H9 (cell line): ENCODE data around the gene METTL18. TPM values are rescaled to one million over a fixed set of nuclear protein-coding genes. Genes with fewer than 3 reads are reported as not detected.
"Not testable (repeated sequence)": the region's sequence is repeated elsewhere in the genome, so short reads cannot be mapped to it uniquely, and the experiment has no call there.

Experiments used
- DNase-seq: peaks from one replicate; pipeline ENCODE4 v3.0.0-alpha.2; 2017
- H2AFZ ChIP-seq: one replicate; pipeline ENCODE4 v1.6.1; 2013; ENCODE audit warnings: mild to moderate bottlenecking, low read length, control low read depth, moderate library complexity
- H2AK5ac ChIP-seq: 2 replicates; pipeline ENCODE4 v1.6.1; 2013; ENCODE audit warnings: low read length, control low read depth, mixed read lengths; ENCODE audit not compliant: insufficient read length
- H2BK120ac ChIP-seq: one replicate; pipeline ENCODE4 v1.6.1; 2013; ENCODE audit warnings: low read depth, mild to moderate bottlenecking, low read length, control low read depth, inconsistent platforms; ENCODE audit not compliant: poor library complexity, severe bottlenecking
- H2BK12ac ChIP-seq: 2 replicates; pipeline ENCODE4 v1.6.1; 2013; ENCODE audit warnings: low read length, control low read depth, mixed read lengths, low read depth; ENCODE audit not compliant: insufficient read length
- H2BK15ac ChIP-seq: 2 replicates; pipeline ENCODE4 v1.6.1; 2013; ENCODE audit warnings: low read depth, low read length, control low read depth
- H2BK20ac ChIP-seq: one replicate; pipeline ENCODE4 v1.6.1; 2013; ENCODE audit warnings: low read depth, mild to moderate bottlenecking, low read length, control low read depth, inconsistent platforms; ENCODE audit not compliant: poor library complexity, severe bottlenecking
- H2BK5ac ChIP-seq: 2 replicates; pipeline ENCODE4 v1.6.1; 2013; ENCODE audit warnings: low read length, control low read depth, mixed read lengths; ENCODE audit not compliant: insufficient read length
- H3K14ac ChIP-seq: 2 replicates; pipeline ENCODE4 v1.6.1; 2013; ENCODE audit warnings: low read length, control low read depth; ENCODE audit not compliant: insufficient read depth
- H3K18ac ChIP-seq: 2 replicates; pipeline ENCODE4 v1.6.1; 2013; ENCODE audit warnings: low read depth, mild to moderate bottlenecking, mixed read lengths, low read length, control low read depth; ENCODE audit not compliant: insufficient read length
- H3K23ac ChIP-seq: 2 replicates; pipeline ENCODE4 v1.6.1; 2013; ENCODE audit warnings: low read length, control low read depth, mixed read lengths, low read depth; ENCODE audit not compliant: insufficient read length
- H3K23me2 ChIP-seq: 2 replicates; pipeline ENCODE4 v1.6.1; 2013; ENCODE audit warnings: low read depth, mild to moderate bottlenecking, mixed read lengths, low read length, control low read depth; ENCODE audit not compliant: insufficient read length, poor library complexity, severe bottlenecking
- H3K27ac ChIP-seq: 2 replicates; pipeline ENCODE4 v1.5.1; 2013; ENCODE audit warnings: low read length, control low read depth, mixed read lengths, low read depth; ENCODE audit not compliant: insufficient read length
- H3K27me3 ChIP-seq: 2 replicates; pipeline ENCODE4 v1.6.1; 2013; ENCODE audit warnings: low read length, control low read depth, inconsistent platforms; ENCODE audit not compliant: insufficient read depth
- H3K4ac ChIP-seq: 2 replicates; pipeline ENCODE4 v1.6.1; 2013; ENCODE audit warnings: low read depth, mild to moderate bottlenecking, control low read depth, inconsistent platforms, low read length, moderate library complexity
- H3K4me1 ChIP-seq: 2 replicates; pipeline ENCODE4 v1.6.1; 2013; ENCODE audit warnings: low read length, control low read depth, inconsistent platforms; ENCODE audit not compliant: insufficient read depth
- H3K4me2 ChIP-seq: 2 replicates; pipeline ENCODE4 v1.6.1; 2013; ENCODE audit warnings: low read length, control low read depth, mixed read lengths; ENCODE audit not compliant: insufficient read length, insufficient read depth
- H3K56ac ChIP-seq: 2 replicates; pipeline ENCODE4 v1.6.1; 2013; ENCODE audit warnings: low read depth, mild to moderate bottlenecking, mixed read lengths, low read length, control low read depth; ENCODE audit not compliant: insufficient read length
- H3K79me1 ChIP-seq: 2 replicates; pipeline ENCODE4 v1.6.1; 2013; ENCODE audit warnings: low read depth, mild to moderate bottlenecking, moderate library complexity, low read length, control low read depth, inconsistent platforms; ENCODE audit not compliant: insufficient read depth, poor library complexity, severe bottlenecking
- H3K79me2 ChIP-seq: 2 replicates; pipeline ENCODE4 v1.6.1; 2013; ENCODE audit warnings: low read length, control low read depth, inconsistent platforms; ENCODE audit not compliant: insufficient read depth
- H3K9ac ChIP-seq: 2 replicates; pipeline ENCODE4 v1.6.1; 2013; ENCODE audit warnings: low read length, control low read depth, mixed read lengths; ENCODE audit not compliant: insufficient read length; ENCODE audit errors: extremely low read depth
- H3K9me3 ChIP-seq: one replicate; pipeline ENCODE4 v1.6.1; 2013; ENCODE audit warnings: low read depth, low read length, inconsistent platforms; ENCODE audit not compliant: control insufficient read depth
- H3T11ph ChIP-seq: one replicate; pipeline ENCODE4 v1.6.1; 2013; ENCODE audit warnings: mild to moderate bottlenecking, low read length, control low read depth, inconsistent platforms
- H4K20me1 ChIP-seq: one replicate; pipeline ENCODE4 v1.6.1; 2013; ENCODE audit not compliant: control insufficient read depth, insufficient read length, insufficient read depth
- H4K5ac ChIP-seq: 2 replicates; pipeline ENCODE4 v1.6.1; 2013; ENCODE audit warnings: low read depth, mild to moderate bottlenecking, mixed read lengths, low read length, control low read depth; ENCODE audit not compliant: insufficient read length
- H4K8ac ChIP-seq: replicated peaks from 2 replicates; pipeline ENCODE4 v1.6.1; 2013; ENCODE audit warnings: low read length, control low read depth, mixed read lengths, low read depth; ENCODE audit not compliant: insufficient read length
- H4K91ac ChIP-seq: 2 replicates; pipeline ENCODE4 v1.6.1; 2013; ENCODE audit warnings: low read depth, mild to moderate bottlenecking, moderate library complexity, mixed read lengths, low read length, control low read depth; ENCODE audit not compliant: insufficient read length
- H3K27ac Mint-ChIP-seq, 3 experiments: 2 replicates in 2 of 3; 3 replicates in 1 of 3; pipeline ENCODE4 v1.8.0; 2020 to 2021; ENCODE audit warnings: mixed read lengths in 3 of 3, mild to moderate bottlenecking in 1 of 3, moderate library complexity in 1 of 3
- H3K27me3 Mint-ChIP-seq: 2 replicates; pipeline ENCODE4 v1.8.0; 2021; ENCODE audit warnings: low read depth, mild to moderate bottlenecking, moderate library complexity, mixed read lengths
- H3K36me3 Mint-ChIP-seq, 3 experiments: 2 replicates in 2 of 3; 3 replicates in 1 of 3; pipeline ENCODE4 v1.8.0; 2020 to 2021; ENCODE audit warnings: low read depth in 3 of 3, mixed read lengths in 3 of 3; ENCODE audit not compliant: insufficient read depth in 1 of 3
- H3K4me1 Mint-ChIP-seq, 2 experiments: 2 replicates each; pipeline ENCODE4 v1.8.0; 2020; ENCODE audit warnings: mixed read lengths in 2 of 2
- H3K4me3 Mint-ChIP-seq, 2 experiments: 2 replicates in 1 of 2; 3 replicates in 1 of 2; pipeline ENCODE4 v1.8.0; 2020 to 2021; ENCODE audit warnings: mild to moderate bottlenecking in 2 of 2, mixed read lengths in 2 of 2, moderate library complexity in 1 of 2
- H3K9me3 Mint-ChIP-seq, 2 experiments: 2 replicates in 1 of 2; 3 replicates in 1 of 2; pipeline ENCODE4 v1.8.0; 2020; ENCODE audit warnings: mild to moderate bottlenecking in 2 of 2, mixed read lengths in 2 of 2, moderate library complexity in 1 of 2
- WGBS: extraction: QIAGEN DNeasy Blood & Tissue Kit; methylation state at CpG from one replicate; pipeline ENCODE4 v1.1.7; 2013; ENCODE audit warnings: missing lambda C conversion rate, low lambda C conversion rate, mixed read lengths; ENCODE audit not compliant: insufficient read length; ENCODE audit errors: extremely low coverage; 5-methylcytosine and 5-hydroxymethylcytosine counted together
- total RNA-seq: library from RNA; stranded (reverse); gene quantifications from 2 replicates; pipeline ENCODE4 v1.2.1, GENCODE V29; 2021
- TF ChIP-seq, protein P1 (sequence below): fragments of 200-600 bp; sonication (generic); conservative IDR thresholded peaks from 3 replicates; pipeline ENCODE4 v1.8.0; 2021; ENCODE audit warnings: antibody characterized with exemption, mild to moderate bottlenecking

The METTL18 gene
- total RNA-seq, 1 experiment from 2014 or later = 8.7 TPM

DNA sequence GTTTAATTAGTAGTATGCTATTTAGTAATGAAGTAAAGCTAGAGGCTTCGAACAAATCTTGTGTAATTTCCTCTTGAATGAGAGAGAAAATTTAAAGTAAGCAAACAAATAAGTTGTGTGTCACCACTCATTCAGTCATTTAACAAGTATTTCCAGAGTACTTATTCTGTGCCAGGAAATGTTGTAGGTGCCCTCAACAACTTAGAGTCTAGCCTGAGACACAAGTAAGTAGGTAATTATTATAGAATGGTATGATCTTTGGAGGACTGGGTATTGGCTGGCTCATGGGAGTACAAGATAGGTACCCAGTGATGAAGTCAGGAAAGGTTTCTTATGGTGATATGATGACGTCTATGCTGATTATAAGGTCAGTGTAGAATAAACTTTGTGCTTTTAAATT is 17.4 kb upstream of the METTL18 start:
- H2BK12ac ChIP-seq = no peak overlapping the region
- H3K9me3 Mint-ChIP-seq = peaks cover 2 to 10% of the 10 kb centered on the region in 2 experiments; a peak in 3 of 5 replicates
- no peak overlapping the region for H3K14ac ChIP-seq
- H3K4ac ChIP-seq = no peak overlapping the region
- H3T11ph ChIP-seq = no peak overlapping the region
- no peak overlapping the region for H4K8ac ChIP-seq
- no peaks in the 10 kb centered on the region for H3K9me3 ChIP-seq
- no peaks in the 10 kb centered on the region for H3K27me3 ChIP-seq
- no peak overlapping the region for H3K23ac ChIP-seq
- no peaks in the 10 kb centered on the region for H3K79me2 ChIP-seq
- no peaks in the 10 kb centered on the region for H3K4me1 ChIP-seq
- peaks cover 31 to 51% (median 43%) of the 10 kb centered on the region in 3 experiments for H3K36me3 Mint-ChIP-seq
- H3K27ac Mint-ChIP-seq = no peak overlapping the region
- H3K23me2 ChIP-seq = no peaks in the 10 kb centered on the region
- H3K9ac ChIP-seq = no peak overlapping the region
- H3K79me1 ChIP-seq = no peaks in the 10 kb centered on the region
- H2AFZ ChIP-seq = no peak overlapping the region
- H2BK5ac ChIP-seq = no peak overlapping the region
- no peak overlapping the region for H3K56ac ChIP-seq
- H3K27me3 Mint-ChIP-seq = no peaks in the 10 kb centered on the region
- H3K27ac ChIP-seq = no peak overlapping the region
- TF ChIP-seq, protein P1, sequence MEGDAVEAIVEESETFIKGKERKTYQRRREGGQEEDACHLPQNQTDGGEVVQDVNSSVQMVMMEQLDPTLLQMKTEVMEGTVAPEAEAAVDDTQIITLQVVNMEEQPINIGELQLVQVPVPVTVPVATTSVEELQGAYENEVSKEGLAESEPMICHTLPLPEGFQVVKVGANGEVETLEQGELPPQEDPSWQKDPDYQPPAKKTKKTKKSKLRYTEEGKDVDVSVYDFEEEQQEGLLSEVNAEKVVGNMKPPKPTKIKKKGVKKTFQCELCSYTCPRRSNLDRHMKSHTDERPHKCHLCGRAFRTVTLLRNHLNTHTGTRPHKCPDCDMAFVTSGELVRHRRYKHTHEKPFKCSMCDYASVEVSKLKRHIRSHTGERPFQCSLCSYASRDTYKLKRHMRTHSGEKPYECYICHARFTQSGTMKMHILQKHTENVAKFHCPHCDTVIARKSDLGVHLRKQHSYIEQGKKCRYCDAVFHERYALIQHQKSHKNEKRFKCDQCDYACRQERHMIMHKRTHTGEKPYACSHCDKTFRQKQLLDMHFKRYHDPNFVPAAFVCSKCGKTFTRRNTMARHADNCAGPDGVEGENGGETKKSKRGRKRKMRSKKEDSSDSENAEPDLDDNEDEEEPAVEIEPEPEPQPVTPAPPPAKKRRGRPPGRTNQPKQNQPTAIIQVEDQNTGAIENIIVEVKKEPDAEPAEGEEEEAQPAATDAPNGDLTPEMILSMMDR = no peak
- no peaks in the 10 kb centered on the region for H3K4me1 Mint-ChIP-seq
- no peak overlapping the region for H3K4me2 ChIP-seq
- H2BK20ac ChIP-seq = no peak overlapping the region
- H3K4me3 Mint-ChIP-seq = no peak overlapping the region
- H4K5ac ChIP-seq = no peak overlapping the region
- no peak for DNase-seq
- no peak overlapping the region for H2AK5ac ChIP-seq
- H4K20me1 ChIP-seq = no peaks in the 10 kb centered on the region
- H3K18ac ChIP-seq = no peak overlapping the region
- WGBS = no CpG with 5 or more reads among the region's 2 CpGs
- H4K91ac ChIP-seq = no peak overlapping the region
- no peak overlapping the region for H2BK120ac ChIP-seq
- no peak overlapping the region for H2BK15ac ChIP-seq

DNA sequence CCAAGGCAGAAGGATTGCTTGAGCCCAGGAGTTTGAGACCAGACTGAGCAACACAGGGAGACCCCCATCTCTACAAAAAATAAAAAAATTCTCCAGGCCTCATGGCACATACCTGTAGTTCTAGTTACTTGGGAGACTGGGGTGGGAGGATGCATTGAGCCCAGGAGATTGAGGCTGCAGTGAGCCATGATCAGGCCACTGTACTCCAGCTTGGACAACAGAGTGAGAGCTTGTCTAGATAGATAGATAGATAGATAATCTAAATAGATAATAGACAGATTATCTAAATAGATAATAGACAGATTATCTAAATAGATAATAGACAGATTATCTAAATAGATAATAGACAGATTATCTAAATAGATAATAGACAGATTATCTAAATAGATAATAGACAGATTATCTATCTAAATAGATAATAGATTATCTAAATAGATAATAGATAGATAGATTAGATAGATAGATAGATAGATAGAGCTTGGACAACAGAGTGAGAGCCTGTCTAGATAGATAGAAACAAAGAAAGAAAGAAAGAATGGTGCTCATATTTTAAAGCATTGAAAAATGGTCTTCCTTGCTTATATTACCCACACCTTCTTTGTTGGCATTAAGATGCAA is 16.8 kb upstream of the METTL18 start:
- H3K9me3 ChIP-seq, H3K4ac ChIP-seq, H3K18ac ChIP-seq, H3K4me1 ChIP-seq, H4K20me1 ChIP-seq, DNase-seq, H3K9ac ChIP-seq, H3T11ph ChIP-seq, H3K14ac ChIP-seq, H3K9me3 Mint-ChIP-seq, H2BK20ac ChIP-seq, H3K4me1 Mint-ChIP-seq, H4K8ac ChIP-seq, H3K27ac Mint-ChIP-seq, H3K4me2 ChIP-seq, H3K27me3 ChIP-seq, H3K27ac ChIP-seq, H3K56ac ChIP-seq, H3K4me3 Mint-ChIP-seq, H4K5ac ChIP-seq, H2AK5ac ChIP-seq, H2BK5ac ChIP-seq, H2BK15ac ChIP-seq, H2BK120ac ChIP-seq, H3K79me2 ChIP-seq, H2BK12ac ChIP-seq, H3K79me1 ChIP-seq, H3K23me2 ChIP-seq, H2AFZ ChIP-seq, H3K27me3 Mint-ChIP-seq, H4K91ac ChIP-seq, H3K23ac ChIP-seq: not testable (repeated sequence)
- peaks cover 32 to 54% (median 43%) of the 10 kb centered on the region in 3 experiments for H3K36me3 Mint-ChIP-seq
